B cell (primary cell): Measurements from ENCODE around the gene PLXNB2. TPM values are rescaled to one million over a fixed set of nuclear protein-coding genes. Genes with fewer than 3 reads are reported as not detected.

Experiments used
- ATAC-seq: fragments of 200-7000 bp; cut with Tn5 transposase; one replicate; pipeline ENCODE4 v1.10.0; 2021; ENCODE audit warnings: low read depth, mild to moderate bottlenecking, moderate number of reproducible peaks, moderate library complexity
- CTCF ChIA-PET: fragments of 350-600 bp; sonication (Branson Sonifier 250); formaldehyde crosslinking; loops from one replicate; lab custom pipeline; 2021; ENCODE audit warnings: antibody characterized with exemption, inconsistent platforms; lab: Charles Lee
- POLR2A ChIA-PET: fragments of 350-600 bp; sonication (Branson Sonifier 250); formaldehyde crosslinking; loops from one replicate; lab custom pipeline; 2021; ENCODE audit warnings: antibody characterized with exemption; lab: Charles Lee
- DNase-seq: peaks from one replicate; pipeline ENCODE4 v3.0.0; 2013
- H2AFZ ChIP-seq: 2 replicates; pipeline ENCODE4 v1.6.1; 2012; ENCODE audit warnings: mild to moderate bottlenecking, low read depth, low read length; ENCODE audit not compliant: insufficient read depth, poor library complexity, severe bottlenecking
- H3K27ac ChIP-seq, 2 donors: 1 replicate in 1 of 2; 2 replicates in 1 of 2; pipeline ENCODE4 v1.5.1; 2012 to 2013; ENCODE audit warnings: low read length in 2 of 2, mild to moderate bottlenecking in 2 of 2, moderate library complexity in 1 of 2
- H3K27me3 ChIP-seq, 4 experiments: fragments of 200-600 bp in 1 of 4; sonication (generic) in 1 of 4; replicated peaks in 1 of 4; 1 replicate in 2 of 4; 2 replicates in 2 of 4; pipeline versions ENCODE4 v1.6.1 to v1.7.0; 2013 to 2016; ENCODE audit warnings: low read length in 3 of 4, mild to moderate bottlenecking in 2 of 4, mixed read lengths in 1 of 4, moderate library complexity in 1 of 4; ENCODE audit not compliant: insufficient read depth in 4 of 4, control insufficient read depth in 3 of 4; ENCODE audit errors: control extremely low read depth in 1 of 4
- H3K36me3 ChIP-seq, 2 experiments: replicated peaks in 1 of 2; 1 replicate in 1 of 2; 2 replicates in 1 of 2; pipeline versions ENCODE4 v1.6.1 to v1.7.1; 2013; ENCODE audit warnings: low read length in 1 of 2; ENCODE audit not compliant: insufficient read depth in 2 of 2, control insufficient read depth in 1 of 2; ENCODE audit errors: control extremely low read depth in 1 of 2, extremely low read depth in 1 of 2
- H3K4me1 ChIP-seq, 2 donors: fragments of 200-600 bp in 1 of 2; sonication (generic) in 1 of 2; 1 replicate in 1 of 2; 2 replicates in 1 of 2; pipeline versions ENCODE4 v1.5.1 to v1.6.1; 2013 to 2017; ENCODE audit warnings: low read length in 2 of 2; ENCODE audit not compliant: control insufficient read depth in 2 of 2, insufficient read depth in 2 of 2
- H3K4me2 ChIP-seq: replicated peaks from 2 replicates; pipeline ENCODE3; 2012; ENCODE audit warnings: mild to moderate bottlenecking, low read depth, low read length; ENCODE audit not compliant: poor library complexity, severe bottlenecking
- H3K4me3 ChIP-seq, 5 experiments: fragments of 200-600 bp in 1 of 5; sonication (generic) in 1 of 5; 1 replicate in 3 of 5; 2 replicates in 2 of 5; pipeline versions ENCODE4 v1.5.1 to v1.7.0; 2011 to 2016; ENCODE audit warnings: low read length in 4 of 5, mild to moderate bottlenecking in 4 of 5, low read depth in 2 of 5, control low read depth in 1 of 5, moderate library complexity in 1 of 5; ENCODE audit not compliant: insufficient read depth in 1 of 5; ENCODE audit errors: control extremely low read depth in 1 of 5, extremely low read depth in 1 of 5
- H3K79me2 ChIP-seq: fragments of 200-600 bp; sonication (generic); one replicate; pipeline ENCODE4 v1.6.0; 2016; ENCODE audit warnings: low read length; ENCODE audit not compliant: control insufficient read depth, insufficient read depth
- H3K9ac ChIP-seq: fragments of 200-600 bp; sonication (generic); 2 replicates; pipeline ENCODE4 v1.6.1; 2017; ENCODE audit warnings: mild to moderate bottlenecking, low read length, moderate library complexity
- H3K9me3 ChIP-seq, 3 donors: one replicate each; pipeline versions ENCODE4 v1.6.1 to v1.7.1; 2013; ENCODE audit warnings: low read length in 2 of 3; ENCODE audit not compliant: control insufficient read depth in 2 of 3, insufficient read depth in 1 of 3; ENCODE audit errors: control extremely low read depth in 1 of 3
- H4K20me1 ChIP-seq: 2 replicates; pipeline ENCODE4 v1.6.0; 2012; ENCODE audit warnings: mild to moderate bottlenecking, low read length; ENCODE audit not compliant: insufficient read depth, control insufficient read depth, poor library complexity, severe bottlenecking
- H3K27ac Mint-ChIP-seq: one replicate; pipeline ENCODE4 v1.8.0; 2021; ENCODE audit warnings: mixed read lengths
- H3K27me3 Mint-ChIP-seq: one replicate; pipeline ENCODE4 v1.8.0; 2021; ENCODE audit warnings: mixed read lengths
- H3K4me1 Mint-ChIP-seq: one replicate; pipeline ENCODE4 v1.8.0; 2021; ENCODE audit warnings: mixed read lengths
- H3K4me3 Mint-ChIP-seq: one replicate; pipeline ENCODE4 v1.8.0; 2021; ENCODE audit warnings: mixed read lengths
- H3K9me3 Mint-ChIP-seq: one replicate; pipeline ENCODE4 v1.8.0; 2022; ENCODE audit warnings: mixed read lengths; ENCODE audit not compliant: insufficient read depth
- EZH2 ChIP-seq: IDR thresholded peaks from 2 replicates; pipeline ENCODE4 v1.6.1; 2012; ENCODE audit warnings: borderline replicate concordance, low read depth, mild to moderate bottlenecking, moderate library complexity, low read length; ENCODE audit not compliant: insufficient read depth, poor library complexity, severe bottlenecking
- WGBS: methylation state at CpG from one replicate; pipeline ENCODE4 v1.1.5; 2013; ENCODE audit warnings: missing lambda C conversion rate; ENCODE audit not compliant: insufficient coverage; 5-methylcytosine and 5-hydroxymethylcytosine counted together
- intact Hi-C: fragments of 100-400 bp; cut with micrococcal nuclease; formaldehyde crosslinking; loops from one replicate; pipeline ENCODE4 v1.10.0; 2022
- polyA plus RNA-seq: library from polyadenylated mRNA; depleted of rRNA; stranded (reverse); fragments of >200 nt; gene quantifications from 2 replicates; pipeline ENCODE4 v1.2.3, GENCODE V29; 2012
- total RNA-seq, 2 donors: library from RNA; stranded (reverse); fragments of 120-200 nt in 1 of 2; gene quantifications; 1 replicate in 1 of 2; 2 replicates in 1 of 2; pipeline versions ENCODE4 v1.2.3 to v1.2.4, GENCODE V29; 2013 to 2022
- TF ChIP-seq, protein P1 (sequence below): fragments of 200-600 bp; IDR thresholded peaks from one replicate; pipeline ENCODE4 v1.8.0; 2022; ENCODE audit warnings: antibody characterized with exemption, mild to moderate bottlenecking

The PLXNB2 gene
- total and polyA plus RNA-seq, 2 donors (not counting 1 experiment from before 2014, with no cell fraction given): 5.2 to 31.4 TPM

DNA sequence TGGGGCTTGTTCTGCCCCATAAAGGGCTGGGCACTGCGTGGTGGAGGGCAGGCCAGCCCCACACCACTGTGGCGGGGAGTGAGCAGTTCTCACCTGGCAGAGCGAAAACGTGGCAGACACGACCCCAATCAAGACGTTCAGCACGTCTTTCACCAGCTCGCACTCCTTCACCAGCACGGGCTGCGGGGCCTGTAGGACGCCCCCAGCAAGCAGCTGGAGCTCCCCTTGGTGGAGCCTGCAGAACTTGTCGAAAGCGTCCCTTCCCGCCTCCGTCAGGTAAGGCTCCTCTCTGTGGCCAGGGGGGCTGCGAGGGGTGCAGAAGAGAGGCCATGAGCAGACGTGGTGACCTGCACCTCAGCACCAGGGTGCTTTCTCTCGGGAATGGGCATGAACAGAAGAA, 74.2 kb downstream of the PLXNB2 start:
- Mint-ChIP-seq H3K27ac (no peak overlapping the region), H3K4me1 (peaks cover 10% of the 10 kb centered on the region), H3K27me3 (no peaks in the 10 kb centered on the region), H3K9me3 (no peaks in the 10 kb centered on the region), H3K4me3 (no peak overlapping the region)
- CTCF ChIA-PET: interaction anchor here (1.4 kb wide), 1 partner anchor 84 kb away, joined by 3 read pairs; no protein-coding TSS in a partner anchor
- peaks cover 0 to 44% of the 10 kb centered on the region in 2 experiments for H3K36me3 ChIP-seq
- no peaks in the 10 kb centered on the region for H3K27me3 ChIP-seq
- intact Hi-C loops: no loop called here
- H2AFZ ChIP-seq: no peak overlapping the region
- DNase-seq (no peak), ATAC-seq (no peak)
- POLR2A ChIA-PET: no interaction called here
- no peak overlapping the region for H3K9ac ChIP-seq
- no peak overlapping the region for H3K27ac ChIP-seq
- no peaks in the 10 kb centered on the region for H3K4me1 ChIP-seq
- TF ChIP-seq, protein P1, sequence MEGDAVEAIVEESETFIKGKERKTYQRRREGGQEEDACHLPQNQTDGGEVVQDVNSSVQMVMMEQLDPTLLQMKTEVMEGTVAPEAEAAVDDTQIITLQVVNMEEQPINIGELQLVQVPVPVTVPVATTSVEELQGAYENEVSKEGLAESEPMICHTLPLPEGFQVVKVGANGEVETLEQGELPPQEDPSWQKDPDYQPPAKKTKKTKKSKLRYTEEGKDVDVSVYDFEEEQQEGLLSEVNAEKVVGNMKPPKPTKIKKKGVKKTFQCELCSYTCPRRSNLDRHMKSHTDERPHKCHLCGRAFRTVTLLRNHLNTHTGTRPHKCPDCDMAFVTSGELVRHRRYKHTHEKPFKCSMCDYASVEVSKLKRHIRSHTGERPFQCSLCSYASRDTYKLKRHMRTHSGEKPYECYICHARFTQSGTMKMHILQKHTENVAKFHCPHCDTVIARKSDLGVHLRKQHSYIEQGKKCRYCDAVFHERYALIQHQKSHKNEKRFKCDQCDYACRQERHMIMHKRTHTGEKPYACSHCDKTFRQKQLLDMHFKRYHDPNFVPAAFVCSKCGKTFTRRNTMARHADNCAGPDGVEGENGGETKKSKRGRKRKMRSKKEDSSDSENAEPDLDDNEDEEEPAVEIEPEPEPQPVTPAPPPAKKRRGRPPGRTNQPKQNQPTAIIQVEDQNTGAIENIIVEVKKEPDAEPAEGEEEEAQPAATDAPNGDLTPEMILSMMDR: no peak
- no peak for TF ChIP-seq EZH2
- peaks cover 69% of the 10 kb centered on the region for H4K20me1 ChIP-seq
- H3K9me3 ChIP-seq: peaks cover 0 to 5% (median 0%) of the 10 kb centered on the region in 3 donors
- H3K79me2 ChIP-seq: peaks cover 70% of the 10 kb centered on the region
- 96% methylated on average over 17 of the region's 18 CpGs for WGBS
- no peak overlapping the region for H3K4me2 ChIP-seq
- H3K4me3 ChIP-seq: no peak overlapping the region

DNA sequence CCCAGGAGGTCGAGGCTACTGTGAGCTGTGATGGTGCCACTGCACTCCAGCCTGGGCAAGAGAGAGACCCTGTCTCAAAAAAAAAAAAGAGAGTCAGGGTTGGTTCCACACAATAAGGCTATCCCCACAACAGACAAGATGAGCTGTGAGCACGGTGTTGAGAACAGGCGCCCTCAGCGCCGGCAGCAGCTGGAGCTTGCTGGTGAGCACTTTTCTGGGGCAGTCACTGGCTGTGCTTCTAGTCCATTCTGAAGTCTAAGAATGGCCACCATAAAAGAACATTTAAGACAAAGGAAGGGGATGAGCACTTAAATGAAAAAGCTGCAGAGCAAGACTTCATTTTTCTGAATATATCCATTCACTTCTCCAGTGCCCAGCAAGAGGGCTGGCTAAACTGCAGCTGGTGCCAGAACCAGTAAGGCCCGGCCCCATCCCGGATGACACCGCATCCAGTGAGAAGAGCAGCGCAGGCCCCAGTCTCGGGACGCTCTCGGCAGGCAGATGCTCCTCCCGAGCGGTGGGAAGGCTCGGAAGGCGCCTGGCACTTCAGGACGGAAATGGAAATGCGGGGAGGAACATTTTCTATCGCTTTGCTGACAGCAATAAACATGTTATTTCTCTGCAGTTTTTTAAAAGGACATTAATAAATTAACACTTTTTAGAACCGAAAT, 74.8 kb downstream of the PLXNB2 start:
- Histone ChIP-seq H2AFZ (no peak overlapping the region), H3K36me3 (peaks cover 0 to 44% of the 10 kb centered on the region in 2 experiments), H3K4me2 (no peak overlapping the region), H3K4me1 (no peaks in the 10 kb centered on the region), H3K79me2 (peaks cover 69% of the 10 kb centered on the region), H3K9me3 (peaks cover 0 to 5% (median 0%) of the 10 kb centered on the region in 3 donors), H3K4me3 (no peak overlapping the region), H3K27me3 (no peaks in the 10 kb centered on the region), H3K9ac (no peak overlapping the region), H3K27ac (no peak overlapping the region), H4K20me1 (peaks cover 69% of the 10 kb centered on the region)
- ATAC-seq (no peak), DNase-seq (no peak)
- Mint-ChIP-seq H3K4me3 (no peak overlapping the region), H3K4me1 (peaks cover 9% of the 10 kb centered on the region), H3K27me3 (no peaks in the 10 kb centered on the region), H3K27ac (no peak overlapping the region), H3K9me3 (no peaks in the 10 kb centered on the region)
- ChIA-PET CTCF (interaction anchor here (1.1 to 1.4 kb wide), 4 partner anchors 10 to 84 kb away, joined by 3 to 4 read pairs (median 3); no protein-coding TSS in a partner anchor), POLR2A (no interaction called here)
- TF ChIP-seq EZH2: no peak
- TF ChIP-seq, protein P1: no peak
- intact Hi-C loops: no loop called here
- WGBS: 94% methylated on average over 17 of the region's 20 CpGs
